Heart left ventricle (tissue), 16 donors: ENCODE measurements around the gene MVD. TPM values are rescaled to one million over a fixed set of nuclear protein-coding genes. Genes with fewer than 3 reads are reported as not detected.

Experiments
- ATAC-seq, 4 donors: fragments of 200-7000 bp; cut with Tn5 transposase; one replicate each; pipeline ENCODE4 v1.9.1; 2020 to 2022; ENCODE audit warnings: moderate library complexity in 4 of 4, mild to moderate bottlenecking in 3 of 4, moderate number of reproducible peaks in 1 of 4
- DNase-seq, 5 donors: peaks; one replicate each; pipeline ENCODE4 v3.0.0-alpha.2; 2020
- H3K27ac ChIP-seq, 12 donors: fragments of 200-600 bp; sonication (generic) in 4 of 12; one replicate each; pipeline versions ENCODE4 v1.5.0 to v1.8.0; 2016 to 2022; ENCODE audit warnings: mild to moderate bottlenecking in 2 of 12
- H3K27me3 ChIP-seq, 9 donors: fragments of 200-600 bp; sonication (generic) in 2 of 9; one replicate each; pipeline versions ENCODE4 v1.5.1 to v1.8.0; 2016 to 2022; ENCODE audit warnings: mild to moderate bottlenecking in 3 of 9
- H3K36me3 ChIP-seq, 9 donors: fragments of 200-600 bp; sonication (generic) in 2 of 9; one replicate each; pipeline versions ENCODE4 v1.5.0 to v1.8.0; 2018 to 2022; ENCODE audit warnings: mild to moderate bottlenecking in 2 of 9
- H3K4me1 ChIP-seq, 12 donors: fragments of 200-600 bp; sonication (generic) in 4 of 12; one replicate each; pipeline versions ENCODE4 v1.5.0 to v1.8.0; 2016 to 2022; ENCODE audit warnings: mild to moderate bottlenecking in 3 of 12
- H3K4me3 ChIP-seq, 12 donors: fragments of 200-600 bp; sonication (generic) in 4 of 12; one replicate each; pipeline versions ENCODE4 v1.5.0 to v1.8.0; 2017 to 2022; ENCODE audit warnings: mild to moderate bottlenecking in 9 of 12, moderate library complexity in 4 of 12
- H3K9me3 ChIP-seq, 12 donors: fragments of 200-600 bp; sonication (generic) in 4 of 12; one replicate each; pipeline versions ENCODE4 v1.5.0 to v1.8.0; 2016 to 2022; ENCODE audit warnings: mild to moderate bottlenecking in 1 of 12
- CTCF ChIP-seq, 12 donors: fragments of 200-600 bp; sonication (generic) in 4 of 12; IDR thresholded peaks; one replicate each; pipeline versions ENCODE4 v1.5.0 to v1.8.0; 2018 to 2022; ENCODE audit warnings: antibody characterized with exemption in 12 of 12, mild to moderate bottlenecking in 5 of 12
- POLR2A ChIP-seq, 2 donors: fragments of 450-650 bp; IDR thresholded peaks; one replicate each; pipeline ENCODE4 v1.6.1; 2017; ENCODE audit warnings: antibody characterized with exemption in 2 of 2, mild to moderate bottlenecking in 2 of 2, moderate library complexity in 2 of 2
- WGBS, 4 donors: extraction: QIAGEN DNeasy Blood & Tissue Kit in 2 of 4; methylation state at CpG; one replicate each; pipeline versions ENCODE4 v1.1.5 to v1.1.7; 2013 to 2018; 5-methylcytosine and 5-hydroxymethylcytosine counted together
- intact Hi-C, 10 donors: fragments of 100-400 bp; cut with DNase I; formaldehyde crosslinking; loops; one replicate each; pipeline versions ENCODE4 v1.11.1 to v1.14.2; 2022
- polyA plus RNA-seq, 2 donors: library from polyadenylated mRNA; stranded (reverse); fragments of 200-250 nt; gene quantifications; one replicate each; pipeline ENCODE4 v1.2.3, GENCODE V29; 2013
- total RNA-seq, 9 donors: library from RNA; depleted of rRNA in 2 of 9; stranded (reverse); fragments of >200 nt in 2 of 9; fragmentation: NEBNext Ultra II Directional in 3 of 9; extraction: Animal tissue kit (Norgen Biotek cat#: 25700) in 3 of 9; gene quantifications; one replicate each; pipeline versions ENCODE4 v1.1.0 to v1.2.4, GENCODE V29; 2016 to 2023
- donor health status: ischemic (EF 13 %, LVEDD 7.1; RV severe dilation, severe dysfunction).
- donor health status: healthy with polysubstance abuse.
- donor health status: DM: no; HTN: yes; CAD: no.
- donor health status: DM: no; HTN: no; CAD: no.
- donor health status: ischemic (EF 25% LVEDD 6.9; RV normal size, moderate dysfunction).
- donor health status: ischemic (EF 25% LVEDD 5.7; RV mildly dilated, moderate dysfunction).
- donor health status: healthy.
- donor health status: DM: yes; HTN: yes; CAD: no.
- donor health status: ischemic (EF 35%, LVEDD 5.7; RV mildly dilated, moderate dysfunction).
- donor health status: nonischemic (EF 11% LVEDD 7.7; RV severe dilation, severe dysfunction).
- donor health status: DM: yes; HTN: yes; CAD: no.
- donor health status: PGD.
- donor health status: ischemic (EF 29% LVEDD 5.4; RV normal size, mild dysfunction).
- donor health status: nonischemic (EF 23%, LVEDD 6.1; RV moderate dilation, normal function).

Gene MVD
- total and polyA plus RNA-seq, 11 donors = 17.5 to 41.2 (median 21.0) TPM

GRCh38 chr16:88630941-88631340, 31.9 kb downstream of the MVD start:
- Histone ChIP-seq H3K27ac (peak overlapping the region in 9 of 12 donors; percentile 3 to 74 (median 42)), H3K36me3 (peaks cover 0 to 68% (median 53%) of the 10 kb centered on the region in 9 donors), H3K9me3 (no peaks in the 10 kb centered on the region), H3K27me3 (peaks cover 0 to 10% (median 0%) of the 10 kb centered on the region in 9 donors), H3K4me3 (no peak overlapping the region), H3K4me1 (peaks cover 0 to 42% (median 22%) of the 10 kb centered on the region in 12 donors)
- 86 to 93% (median 88%) methylated on average over 16 to 23 of the region's 23 CpGs for WGBS, 4 donors
- TF ChIP-seq POLR2A (IDR thresholded peaks at IDR 0.05) (no peak), CTCF (IDR thresholded peaks at IDR 0.05) (no peak)
- ATAC-seq (no peak), DNase-seq (peak in 1 of 5 donors; percentile 47)
- intact Hi-C loops = no loop called here

- intact Hi-C loops = no loop called here
- no peaks in the 10 kb centered on the region for H3K9me3 ChIP-seq
- H3K4me3 ChIP-seq = no peak overlapping the region
- peak overlapping the region in 8 of 12 donors; percentile 3 to 74 (median 48) for H3K27ac ChIP-seq
- TF ChIP-seq POLR2A (IDR thresholded peaks at IDR 0.05) = no peak
- no peak for TF ChIP-seq CTCF (IDR thresholded peaks at IDR 0.05)
- DNase-seq (peak in 1 of 5 donors; percentile 52), ATAC-seq (no peak)
- WGBS, 4 donors = 86 to 97% (median 92%) methylated on average over 6 to 12 of the region's 12 CpGs
- H3K36me3 ChIP-seq = peaks cover 0 to 73% (median 58%) of the 10 kb centered on the region in 9 donors
- H3K4me1 ChIP-seq = peaks cover 0 to 42% (median 19%) of the 10 kb centered on the region in 12 donors
- peaks cover 0 to 5% (median 0%) of the 10 kb centered on the region in 9 donors for H3K27me3 ChIP-seq
Measured at GRCh38 chr16:88630433-88630832, 32.5 kb downstream of the MVD start.

GRCh38 chr16:88629835-88630234, 33.1 kb downstream of the MVD start:
- ATAC-seq = no peak
- H3K27ac ChIP-seq = no peak overlapping the region
- WGBS, 4 donors = 86 to 97% (median 87%) methylated on average over 8 to 9 of the region's 9 CpGs
- no peaks in the 10 kb centered on the region for H3K9me3 ChIP-seq
- H3K4me1 ChIP-seq = peaks cover 0 to 37% (median 14%) of the 10 kb centered on the region in 12 donors
- intact Hi-C loops = no loop called here
- TF ChIP-seq CTCF (IDR thresholded peaks at IDR 0.05) (no peak), POLR2A (IDR thresholded peaks at IDR 0.05) (no peak)
- no peak overlapping the region for H3K4me3 ChIP-seq
- no peaks in the 10 kb centered on the region for H3K27me3 ChIP-seq
- peak in 1 of 5 donors; percentile 51 for DNase-seq
- H3K36me3 ChIP-seq = peaks cover 2 to 79% (median 64%) of the 10 kb centered on the region in 9 donors

GRCh38 chr16:88628512-88628974, 34.3 kb downstream of the MVD start:
- peak overlapping the region in 10 of 12 donors; percentile 1 to 80 (median 66) for H3K27ac ChIP-seq
- intact Hi-C loops = no loop called here
- H3K27me3 ChIP-seq = no peaks in the 10 kb centered on the region
- TF ChIP-seq CTCF (IDR thresholded peaks at IDR 0.05) = peak; percentile 35 to 69 (median 53)
- TF ChIP-seq POLR2A (IDR thresholded peaks at IDR 0.05) = no peak
- DNase-seq (peak; percentile 70 to 86 (median 75)), ATAC-seq (peak; percentile 84 to 92 (median 88))
- 22 to 30% (median 27%) methylated on average over 8 to 12 of the region's 12 CpGs for WGBS, 4 donors
- H3K36me3 ChIP-seq = peaks cover 3 to 92% (median 77%) of the 10 kb centered on the region in 9 donors
- H3K4me3 ChIP-seq = no peak overlapping the region
- peaks cover 0 to 24% (median 7%) of the 10 kb centered on the region in 12 donors for H3K4me1 ChIP-seq
- no peaks in the 10 kb centered on the region for H3K9me3 ChIP-seq
